Measurements from ENCODE around the gene ATXN7L1. TPM values are rescaled to one million over a fixed set of nuclear protein-coding genes. Genes with fewer than 3 reads are reported as not detected.

The ATXN7L1 gene
- total and polyA plus RNA-seq, 2 of the 8 experiments (the other 6 are each of a cell fraction or from before 2014, with no cell fraction given), result 14.3 to 34.0 TPM

GRCh38 chr7:105878746-105879605 is 2.6 kb upstream of the ATXN7L1 start:
- Histone ChIP-seq H2BK120ac (replicated peaks; ENCODE audit: low read depth, low read length) (no peak overlapping the region), H3K4me2 (ENCODE audit: insufficient read depth in 1 of 2, low read depth in 2 of 2, low read length in 2 of 2) (peak overlapping the region; percentile 85 to 88; a peak in 3 of 4 replicates), H2BK12ac (ENCODE audit: low read depth, low read length) (no peak overlapping the region), H3K18ac (ENCODE audit: extremely low read depth, low read length) (no peak overlapping the region), H3K23me2 (ENCODE audit: low read depth, low read length) (peaks cover 9% of the 10 kb centered on the region), H3K79me1 (ENCODE audit: low read depth, low read length) (peaks cover 8% of the 10 kb centered on the region; the same call in 1 of the 2 replicates), H4K91ac (replicated peaks; ENCODE audit: insufficient read length, low read length) (no peak overlapping the region), H3K14ac (ENCODE audit: insufficient read length) (no peak overlapping the region), H3K23ac (ENCODE audit: insufficient read length) (no peak overlapping the region), H3K27me3 (replicated peaks in 1 of 4; ENCODE audit: control insufficient read depth in 3 of 4, extremely low read depth in 1 of 4, insufficient read depth in 3 of 4, low read length in 3 of 4) (peaks cover 0 to 14% (median 12%) of the 10 kb centered on the region in 4 experiments; a peak in 5 of 7 replicates), H3K9me3 (ENCODE audit: insufficient read depth in 2 of 2, low read depth in 1 of 2, low read length in 1 of 2) (no peaks in the 10 kb centered on the region), H2BK15ac (ENCODE audit: low read length) (no peak overlapping the region), H2AFZ (ENCODE audit: low read length) (no peak overlapping the region), H3K27ac (ENCODE audit: low read depth, low read length) (no peak overlapping the region), H3K9ac (replicated peaks in 1 of 4; ENCODE audit: extremely low read depth in 1 of 4, low read depth in 3 of 4, low read length in 3 of 4) (no peak overlapping the region), H2BK5ac (ENCODE audit: low read depth, low read length) (no peak overlapping the region), H3K36me3 (ENCODE audit: control insufficient read depth in 2 of 4, insufficient read depth in 4 of 4, low read length in 3 of 4) (no peaks in the 10 kb centered on the region; a peak in 1 of 8 replicates), H4K8ac (ENCODE audit: extremely low read depth, insufficient read depth, low read length) (no peak overlapping the region), H3K4me3 (ENCODE audit: extremely low read depth in 1 of 4, insufficient read depth in 2 of 4, low read depth in 3 of 4, low read length in 4 of 4) (peak overlapping the region in 1 of 4 experiments; percentile 77; a peak in 1 of 8 replicates), H3K79me2 (ENCODE audit: control insufficient read depth in 1 of 2, insufficient read depth in 2 of 2, low read length in 2 of 2) (peaks cover 3 to 63% of the 10 kb centered on the region in 2 experiments; a peak in 3 of 4 replicates), H4K20me1 (replicated peaks in 1 of 2; ENCODE audit: control insufficient read depth in 1 of 2, insufficient read depth in 2 of 2, low read length in 2 of 2) (peaks cover 2 to 11% of the 10 kb centered on the region in 2 experiments), H3K4me1 (replicated peaks in 1 of 4; ENCODE audit: control insufficient read depth in 3 of 4, insufficient read depth in 4 of 4, low read length in 3 of 4) (peaks cover 6 to 27% (median 15%) of the 10 kb centered on the region in 4 experiments; a peak in 5 of 7 replicates), H3K4ac (replicated peaks; ENCODE audit: insufficient read length, low read depth, low read length) (no peak overlapping the region), H4K5ac (ENCODE audit: insufficient read length, low read depth, low read length) (no peak overlapping the region), H2AK5ac (ENCODE audit: low read depth, low read length) (0 out of 2 replicates have a peak overlapping the region, but pooled peaks have one; percentile 11), H2BK20ac (ENCODE audit: low read length) (no peak overlapping the region), H3K56ac (replicated peaks; ENCODE audit: insufficient read length, low read depth, low read length) (no peak overlapping the region)
- no peak for FAIRE-seq
- no peak for DNase-seq (ENCODE audit: low read depth in 1 of 2, low spot score in 2 of 2)
- ChIA-PET POLR2A (ENCODE audit: partially characterized antibody) (interaction anchor here (0.6 to 1.5 kb wide), 5 partner anchors 9 to 165 kb away, joined by 3 to 7 read pairs (median 3); no protein-coding TSS in a partner anchor), CTCF (ENCODE audit: partially characterized antibody) (interaction anchor here (0.6 to 5.8 kb wide), 21 partner anchors 8 to 241 kb away, joined by 3 to 99 read pairs (median 5); no protein-coding TSS in a partner anchor)
- 67% methylated on average over 2 of the region's 2 CpGs; no CpG with 5 or more reads in 1 of the 2 experiments for WGBS, 2 experiments (ENCODE audit: extremely low coverage in 1 of 2, insufficient coverage in 1 of 2, insufficient read length in 1 of 2, insufficient replicate concordance in 2 of 2, low coverage in 1 of 2, low lambda C conversion rate in 2 of 2, missing lambda C conversion rate in 1 of 2)
- TF ChIP-seq ZNF274 (IDR thresholded peaks at IDR 0.05; ENCODE audit: borderline replicate concordance, extremely low read depth, low read length) (no peak), RAD21 (IDR thresholded peaks at IDR 0.05 in 1 of 2, conservative IDR thresholded peaks at IDR 0.05 in 1 of 2; ENCODE audit: low read depth in 2 of 2, low read length in 2 of 2) (peak in 1 of 2 experiments; percentile 14; a peak in 1 of 4 replicates)

Data from H1 (cell line).